Retina (tissue), 1 donor: ENCODE measurements around the gene CNR1.
A peak's percentile ranks its signal among the peaks of the same experiment; 100 is the strongest.

ENCODE experiments used
- DNase-seq: peaks from one replicate; pipeline ENCODE4 v3.0.0-alpha.2; 2016

The CNR1 gene

GRCh38 chr6:88143421-88144157 lies 22.6 kb downstream of the CNR1 start:
- DNase-seq, result no peak

- no peak for DNase-seq
Observed at GRCh38 chr6:88142297-88142668, 23.9 kb downstream of the CNR1 start.

DNA sequence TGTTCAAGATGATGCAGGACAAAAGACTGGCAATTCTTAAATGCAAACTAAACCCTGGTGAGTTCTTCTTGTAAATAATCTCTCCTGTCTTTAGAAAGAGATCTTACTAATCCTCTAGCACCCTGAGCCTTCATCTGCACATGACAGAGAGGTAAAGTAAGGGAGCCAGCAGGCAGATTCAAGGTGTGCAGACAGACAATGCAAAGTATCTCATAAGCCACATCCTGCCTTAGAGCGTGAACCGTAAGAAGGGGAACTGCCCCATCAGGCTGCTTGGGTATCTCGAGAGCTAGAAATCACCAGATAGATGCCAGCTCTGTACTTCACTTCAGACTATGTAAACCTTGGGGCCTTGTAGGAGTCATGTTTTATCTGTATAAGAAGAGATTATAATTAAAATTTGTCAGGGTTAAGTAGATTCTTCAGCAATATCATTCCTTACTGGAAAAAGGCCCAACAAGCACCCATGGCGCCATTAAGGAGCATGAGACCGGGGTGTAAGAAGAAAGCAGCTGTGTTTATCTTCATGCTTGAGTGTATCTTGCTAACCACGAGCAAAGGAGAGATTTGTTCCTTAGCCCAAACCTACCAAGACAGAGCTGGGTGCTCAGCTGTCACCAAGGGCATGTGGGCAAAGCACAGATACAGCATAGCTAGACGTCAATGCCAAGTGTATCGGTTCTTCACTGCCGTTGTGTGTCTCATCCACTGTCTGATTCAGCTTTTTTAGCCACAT lies 24.4 kb downstream of the CNR1 start:
- DNase-seq, result no peak

DNA sequence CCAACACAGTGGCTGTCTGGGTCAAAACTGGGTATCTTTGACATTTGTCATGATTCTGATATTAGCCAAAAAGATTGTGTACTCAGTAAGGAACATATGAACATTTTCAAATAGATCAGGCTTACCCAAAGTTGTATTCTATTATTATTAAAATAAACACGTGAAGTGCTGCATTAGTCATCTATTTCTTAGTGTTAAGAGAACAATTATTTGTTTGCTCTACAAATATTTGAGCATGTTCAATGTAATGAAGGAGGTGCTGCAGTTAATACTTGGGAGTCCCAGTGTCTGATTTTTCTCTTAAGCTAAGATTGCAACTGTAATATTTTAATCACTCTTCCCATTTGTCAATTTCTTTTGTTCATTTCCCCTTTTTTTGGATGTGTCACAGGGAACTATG lies 28.2 kb downstream of the CNR1 start:
- DNase-seq, result no peak

DNA sequence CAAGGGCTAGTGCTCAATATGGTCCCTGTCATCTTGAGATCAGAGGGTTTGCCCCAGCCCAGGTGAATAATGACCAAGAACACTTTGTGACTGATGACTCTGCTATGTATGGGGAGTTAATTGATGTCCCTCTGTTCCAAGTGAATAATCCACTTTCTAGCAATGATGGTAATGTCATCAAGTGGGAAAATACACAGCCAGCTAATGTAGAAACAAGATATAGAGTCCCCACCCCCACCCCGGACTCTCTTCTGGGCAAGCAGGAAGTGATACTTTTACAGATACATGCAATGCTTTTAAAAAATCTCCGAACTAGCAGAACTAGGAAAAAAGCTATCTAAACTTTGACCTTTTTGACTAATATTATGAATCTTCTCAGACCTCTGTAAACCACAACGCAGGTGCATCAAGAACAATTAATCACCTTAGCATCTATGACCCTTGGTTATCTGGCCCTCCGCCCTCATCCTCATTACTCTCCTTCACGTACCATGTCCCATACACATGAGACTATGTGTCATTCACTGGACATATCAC lies 30.5 kb downstream of the CNR1 start:
- no peak for DNase-seq

- no peak for DNase-seq
Observed at GRCh38 chr6:88134575-88134974, 31.6 kb downstream of the CNR1 start.

DNA sequence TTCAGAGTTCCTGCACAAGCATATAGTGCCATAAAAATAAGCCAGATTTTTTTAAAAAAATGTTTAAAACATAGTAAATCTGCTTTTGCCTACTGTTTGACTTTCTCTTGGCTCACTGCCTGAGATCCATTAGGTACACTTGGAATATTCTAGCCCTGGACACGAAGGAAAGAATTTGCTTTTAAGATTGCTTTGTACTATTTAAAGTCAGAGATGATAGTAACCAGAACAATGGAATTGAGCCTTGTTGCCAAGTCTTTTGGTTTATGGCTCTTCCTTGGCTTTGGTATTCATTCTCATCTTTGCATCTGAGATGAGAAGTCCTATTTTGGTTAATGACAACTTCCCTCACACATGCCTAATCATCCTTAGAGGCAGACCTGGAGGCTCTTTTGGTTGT lies 32.4 kb downstream of the CNR1 start:
- DNase-seq, result no peak

GRCh38 chr6:88124925-88125557 lies 41.1 kb downstream of the CNR1 start:
- DNase-seq, result no peak

- no peak for DNase-seq
Observed at GRCh38 chr6:88120635-88121034, 45.5 kb downstream of the CNR1 start.

DNA sequence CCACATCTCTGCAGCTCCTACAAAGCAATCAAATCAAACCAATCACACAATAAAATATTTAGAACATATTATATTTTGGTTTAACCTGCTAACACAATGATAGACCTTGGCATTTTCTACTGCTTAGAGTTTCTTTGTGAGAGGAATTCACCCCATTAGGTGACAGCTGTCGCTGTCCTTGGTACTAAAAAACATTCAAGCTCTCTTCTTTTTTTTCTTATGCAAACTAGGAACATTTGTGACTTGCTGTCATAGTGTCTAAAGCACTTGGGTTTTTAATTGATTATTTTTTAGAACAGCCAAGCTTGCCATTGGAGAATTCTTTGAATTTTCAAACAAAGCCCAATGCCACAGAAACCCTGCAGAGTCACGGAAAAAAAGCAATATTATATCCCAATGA lies 46.4 kb downstream of the CNR1 start:
- DNase-seq, result peak; percentile 20

DNA sequence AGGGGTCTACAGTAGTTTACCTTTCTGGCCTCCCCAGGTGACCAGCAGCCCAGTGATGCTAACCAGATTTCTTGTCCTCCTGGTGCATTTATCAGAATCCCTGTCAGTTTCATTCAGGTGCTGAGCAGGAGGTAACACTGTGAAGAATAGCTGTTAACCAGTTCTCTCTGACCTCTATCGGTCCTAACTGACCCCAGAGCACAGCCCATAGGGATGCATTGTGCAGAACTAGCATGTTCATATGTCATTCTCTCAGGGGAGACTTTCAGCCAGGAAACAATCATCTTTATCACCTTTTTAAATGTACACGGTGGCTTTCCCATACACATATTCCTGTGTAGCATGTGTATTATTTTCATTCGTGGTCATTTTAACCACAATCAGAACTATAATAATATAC lies 49.9 kb downstream of the CNR1 start:
- no peak for DNase-seq

DNA sequence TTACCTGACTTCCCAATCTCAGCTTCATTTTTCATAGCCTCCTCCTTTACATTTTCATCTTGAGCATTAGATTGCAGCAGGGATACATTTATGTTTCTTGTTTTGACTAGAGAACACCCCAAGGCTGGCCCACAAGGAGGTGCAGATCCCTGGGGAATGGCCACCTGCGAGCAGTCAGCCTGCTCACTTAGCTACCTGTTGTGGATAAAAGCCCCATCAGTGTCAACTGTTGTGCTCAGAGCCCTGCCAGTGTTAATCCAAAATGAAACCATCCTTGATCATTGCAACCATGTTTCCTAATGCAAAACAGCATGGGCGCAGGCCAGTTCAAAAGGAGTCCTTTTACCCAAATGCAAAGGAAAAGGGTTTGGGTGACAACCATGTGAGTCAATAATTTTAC lies 50.8 kb downstream of the CNR1 start:
- no peak for DNase-seq

DNA sequence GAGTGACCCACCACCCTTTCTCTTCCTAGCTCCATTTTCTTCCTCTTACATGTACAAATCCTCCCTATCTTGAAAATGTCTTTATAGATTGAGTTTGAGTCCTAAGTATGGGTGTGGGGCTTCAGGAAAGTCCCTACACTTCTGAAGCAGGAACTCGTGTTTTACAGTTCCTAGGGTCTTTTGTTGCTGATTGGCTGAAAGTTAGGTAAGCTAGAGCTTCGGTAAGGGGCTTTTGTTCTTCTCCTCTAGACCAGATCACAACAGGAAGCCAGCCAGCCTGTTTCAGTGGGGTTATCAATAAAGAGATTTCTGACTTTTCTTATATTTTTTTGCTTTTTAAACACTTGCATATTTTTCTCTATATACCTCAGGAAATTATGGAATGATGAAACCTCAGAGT lies 51.3 kb downstream of the CNR1 start:
- no peak for DNase-seq

GRCh38 chr6:88111991-88112390 lies 54.2 kb downstream of the CNR1 start:
- DNase-seq, result no peak

DNA sequence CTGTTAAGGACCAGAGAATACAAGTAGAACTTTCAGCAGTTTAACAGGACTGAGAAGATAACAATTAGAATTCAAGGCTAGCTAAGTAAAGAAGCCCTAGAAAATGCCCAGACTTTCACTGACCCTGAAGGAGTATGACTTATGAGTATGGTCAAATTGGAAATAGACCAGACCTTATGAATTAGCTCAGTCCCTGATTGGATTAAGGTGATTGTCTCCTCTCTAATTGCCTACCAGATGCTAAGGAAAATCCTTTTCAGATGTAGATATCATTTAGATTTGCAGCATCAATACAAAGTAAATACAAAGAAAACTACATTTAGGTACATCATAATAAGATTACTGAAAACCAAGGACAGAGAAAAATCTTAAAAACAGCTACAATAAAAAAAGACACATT lies 58.9 kb downstream of the CNR1 start:
- no peak for DNase-seq

GRCh38 chr6:88105741-88106340 lies 60.3 kb downstream of the CNR1 start:
- DNase-seq, result no peak
